Testis (tissue), 3 donors: Measurements from ENCODE around the gene MOK. TPM values are rescaled to one million over a fixed set of nuclear protein-coding genes. Genes with fewer than 3 reads are reported as not detected.
A peak's percentile ranks its signal among the peaks of the same experiment; 100 is the strongest.

Experiments
- DNase-seq: peaks from one replicate; pipeline ENCODE4 v3.0.0-alpha.2; 2019
- H3K27ac ChIP-seq, 2 donors: fragments of 200-600 bp; sonication (generic); one replicate each; pipeline ENCODE4 v1.5.1; 2019
- H3K27me3 ChIP-seq: fragments of 200-600 bp; sonication (generic); one replicate; pipeline ENCODE4 v1.5.1; 2019
- H3K36me3 ChIP-seq: fragments of 200-600 bp; sonication (generic); one replicate; pipeline ENCODE4 v1.5.1; 2017; ENCODE audit warnings: low read depth; ENCODE audit errors: missing control alignments
- H3K4me1 ChIP-seq: fragments of 200-600 bp; sonication (generic); one replicate; pipeline ENCODE4 v1.5.1; 2019
- H3K4me3 ChIP-seq, 2 donors: fragments of 200-600 bp; sonication (generic); one replicate each; pipeline ENCODE4 v1.5.1; 2017 to 2019
- H3K9me3 ChIP-seq: fragments of 200-600 bp; sonication (generic); one replicate; pipeline ENCODE4 v1.5.1; 2017
- POLR2A ChIP-seq: fragments of 450-650 bp; IDR thresholded peaks from one replicate; pipeline ENCODE4 v1.6.1; 2017; ENCODE audit warnings: antibody characterized with exemption, mild to moderate bottlenecking, moderate library complexity
- WGBS, 2 donors: methylation state at CpG; one replicate each; pipeline ENCODE4 v1.1.5; 2018; 5-methylcytosine and 5-hydroxymethylcytosine counted together
- intact Hi-C: fragments of 100-400 bp; cut with DNase I; formaldehyde crosslinking; loops from one replicate; pipeline ENCODE4 v1.15.1; 2023; ENCODE audit warnings: low total_unique reads
- polyA plus RNA-seq: library from polyadenylated mRNA; stranded (reverse); fragments of 350-450 nt; fragmentation: Illumina TruSeq; extraction: RNeasy Lipid Tissue Mini Kit (QIAGEN cat#74804); gene quantifications from one replicate; pipeline ENCODE4 v1.2.3, GENCODE V29; 2014; ENCODE audit warnings: low read depth, low replicate concordance; ENCODE audit not compliant: insufficient read depth
- total RNA-seq, 2 donors: library from RNA; depleted of rRNA; stranded (reverse); fragments of >200 nt; gene quantifications; one replicate each; pipeline ENCODE4 v1.2.3, GENCODE V29; 2016
- TF ChIP-seq, protein P1 (sequence below), 3 experiments: fragments of 450-650 bp in 2 of 3; fragments of 200-600 bp in 1 of 3; sonication (generic) in 1 of 3; IDR thresholded peaks; one replicate each; pipeline ENCODE4 v1.5.1; 2016 to 2019; ENCODE audit warnings: antibody characterized with exemption in 3 of 3, mild to moderate bottlenecking in 2 of 3, moderate library complexity in 1 of 3

Gene MOK
- total and polyA plus RNA-seq, 3 donors from 2014 or later, result 157 to 188 (median 171) TPM

DNA sequence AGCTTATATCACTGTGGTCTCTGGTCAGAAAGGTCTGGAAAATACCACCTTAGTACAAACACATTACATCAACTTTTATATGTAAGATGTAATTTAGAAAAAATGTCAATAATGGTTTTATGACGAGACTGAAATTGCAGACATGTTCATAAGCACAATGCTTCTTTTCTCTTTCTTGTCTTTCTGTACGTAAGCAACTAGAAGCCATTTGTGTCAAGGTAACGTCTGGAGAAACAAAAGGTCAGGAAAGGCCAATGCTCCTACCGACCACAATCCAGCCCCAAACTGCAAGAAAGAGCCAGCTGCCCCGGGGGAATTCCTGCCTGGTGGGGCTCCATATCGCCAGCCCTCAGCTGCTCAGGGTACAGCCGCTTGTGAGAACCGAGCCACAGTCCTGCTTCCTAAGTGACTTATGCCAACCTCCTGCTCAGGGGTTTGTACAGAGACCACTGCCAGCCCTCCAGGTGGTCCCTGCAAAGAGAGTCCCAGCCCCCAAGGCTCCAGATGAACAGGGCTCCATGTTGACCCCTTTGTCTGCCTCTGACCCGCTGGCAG is 20.9 kb upstream of the MOK start:
- Histone ChIP-seq H3K27ac (no peak overlapping the region), H3K9me3 (no peaks in the 10 kb centered on the region), H3K27me3 (no peaks in the 10 kb centered on the region), H3K4me3 (no peak overlapping the region), H3K36me3 (no peaks in the 10 kb centered on the region), H3K4me1 (peaks cover 28% of the 10 kb centered on the region)
- TF ChIP-seq, protein P1, sequence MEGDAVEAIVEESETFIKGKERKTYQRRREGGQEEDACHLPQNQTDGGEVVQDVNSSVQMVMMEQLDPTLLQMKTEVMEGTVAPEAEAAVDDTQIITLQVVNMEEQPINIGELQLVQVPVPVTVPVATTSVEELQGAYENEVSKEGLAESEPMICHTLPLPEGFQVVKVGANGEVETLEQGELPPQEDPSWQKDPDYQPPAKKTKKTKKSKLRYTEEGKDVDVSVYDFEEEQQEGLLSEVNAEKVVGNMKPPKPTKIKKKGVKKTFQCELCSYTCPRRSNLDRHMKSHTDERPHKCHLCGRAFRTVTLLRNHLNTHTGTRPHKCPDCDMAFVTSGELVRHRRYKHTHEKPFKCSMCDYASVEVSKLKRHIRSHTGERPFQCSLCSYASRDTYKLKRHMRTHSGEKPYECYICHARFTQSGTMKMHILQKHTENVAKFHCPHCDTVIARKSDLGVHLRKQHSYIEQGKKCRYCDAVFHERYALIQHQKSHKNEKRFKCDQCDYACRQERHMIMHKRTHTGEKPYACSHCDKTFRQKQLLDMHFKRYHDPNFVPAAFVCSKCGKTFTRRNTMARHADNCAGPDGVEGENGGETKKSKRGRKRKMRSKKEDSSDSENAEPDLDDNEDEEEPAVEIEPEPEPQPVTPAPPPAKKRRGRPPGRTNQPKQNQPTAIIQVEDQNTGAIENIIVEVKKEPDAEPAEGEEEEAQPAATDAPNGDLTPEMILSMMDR (IDR thresholded peaks at IDR 0.05), result no peak
- no peak for TF ChIP-seq POLR2A
- intact Hi-C loops, result no loop called here
- WGBS, 2 donors, result 75 to 76% methylated on average over 9 of the region's 9 CpGs
- no peak for DNase-seq

DNA sequence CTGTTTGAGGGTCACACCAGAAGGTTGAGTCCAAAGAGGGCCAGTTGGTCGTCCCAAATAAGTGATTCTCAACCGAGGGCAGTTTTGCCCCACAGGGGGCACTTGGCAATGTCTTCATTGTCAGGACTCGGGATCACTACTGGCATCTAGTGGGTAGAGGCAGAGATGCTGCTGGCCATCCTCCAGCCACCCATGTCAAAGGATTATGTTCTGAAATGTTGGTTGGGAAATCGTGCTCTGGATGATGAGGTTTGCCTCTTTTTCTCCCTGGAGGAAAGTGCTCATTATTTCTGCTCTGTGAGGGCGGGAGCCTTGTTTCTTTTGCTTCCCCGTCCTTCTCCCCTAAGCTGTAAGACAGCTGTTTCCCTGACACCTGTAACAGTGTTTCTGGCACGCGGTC is 18.1 kb upstream of the MOK start:
- Histone ChIP-seq H3K4me3 (no peak overlapping the region), H3K36me3 (no peaks in the 10 kb centered on the region), H3K9me3 (no peaks in the 10 kb centered on the region), H3K27me3 (no peaks in the 10 kb centered on the region), H3K27ac (peak overlapping the region; percentile 92 to 98), H3K4me1 (peaks cover 41% of the 10 kb centered on the region)
- peak; percentile 78 for DNase-seq
- WGBS, 2 donors, result 50 to 51% methylated on average over 8 of the region's 8 CpGs
- intact Hi-C loops, result no loop called here
- TF ChIP-seq, protein P1 (IDR thresholded peaks at IDR 0.05), result peak in 2 of 3 experiments; percentile 23 to 41
- TF ChIP-seq POLR2A, result no peak

DNA sequence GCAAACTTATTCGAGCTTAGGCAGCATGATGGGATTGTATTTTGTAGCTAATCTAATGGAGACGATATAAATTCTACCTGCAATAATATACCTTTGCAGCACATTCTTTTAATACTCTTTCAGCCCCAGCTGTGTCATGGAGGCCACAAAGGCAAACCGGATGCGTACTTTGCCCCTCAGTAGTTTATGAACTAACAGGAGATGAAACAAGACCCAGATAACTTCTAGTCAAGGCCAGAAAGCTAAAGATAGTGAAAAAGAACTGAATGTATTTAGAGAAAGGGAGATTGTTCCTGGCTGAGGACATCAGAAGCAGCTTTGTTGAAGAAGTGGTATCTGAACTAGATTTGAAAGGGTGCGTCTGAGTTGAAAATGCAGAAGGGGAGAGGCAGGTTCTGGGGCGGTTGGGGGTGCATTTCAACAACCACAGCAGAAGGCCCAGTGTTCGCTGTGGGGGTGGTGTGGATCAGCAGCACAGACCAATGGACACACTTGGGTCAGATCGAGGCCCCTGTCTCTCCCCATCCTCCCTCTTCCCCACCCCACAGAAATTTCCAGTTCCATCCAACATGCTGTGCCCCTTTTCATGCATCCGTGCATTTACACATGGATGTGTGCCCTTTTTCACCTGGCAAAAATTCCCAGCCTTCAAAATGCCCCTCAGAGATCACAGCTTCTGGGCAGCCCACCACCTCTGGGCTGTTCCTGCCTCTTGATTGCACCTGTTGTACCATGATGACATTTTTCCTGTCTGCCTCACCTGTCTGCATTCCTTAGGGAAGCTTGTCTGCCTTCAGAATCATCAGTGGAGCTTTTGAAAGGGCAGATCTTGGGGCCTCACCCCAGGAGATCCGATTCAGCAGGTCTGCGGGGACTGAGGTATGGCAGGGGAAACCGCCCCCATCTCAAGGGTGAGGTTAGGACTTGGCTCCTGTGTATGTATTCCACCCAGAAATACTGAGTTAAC is 16.8 kb upstream of the MOK start:
- no peaks in the 10 kb centered on the region for H3K27me3 ChIP-seq
- no peaks in the 10 kb centered on the region for H3K36me3 ChIP-seq
- no peaks in the 10 kb centered on the region for H3K9me3 ChIP-seq
- WGBS, 2 donors, result 55 to 63% methylated on average over 12 of the region's 12 CpGs
- DNase-seq, result peak; percentile 60
- peak overlapping the region; percentile 92 to 98 for H3K27ac ChIP-seq
- TF ChIP-seq, protein P1 (IDR thresholded peaks at IDR 0.05), result no peak
- TF ChIP-seq POLR2A, result no peak
- intact Hi-C loops, result no loop called here
- peaks cover 49% of the 10 kb centered on the region for H3K4me1 ChIP-seq
- H3K4me3 ChIP-seq, result no peak overlapping the region

DNA sequence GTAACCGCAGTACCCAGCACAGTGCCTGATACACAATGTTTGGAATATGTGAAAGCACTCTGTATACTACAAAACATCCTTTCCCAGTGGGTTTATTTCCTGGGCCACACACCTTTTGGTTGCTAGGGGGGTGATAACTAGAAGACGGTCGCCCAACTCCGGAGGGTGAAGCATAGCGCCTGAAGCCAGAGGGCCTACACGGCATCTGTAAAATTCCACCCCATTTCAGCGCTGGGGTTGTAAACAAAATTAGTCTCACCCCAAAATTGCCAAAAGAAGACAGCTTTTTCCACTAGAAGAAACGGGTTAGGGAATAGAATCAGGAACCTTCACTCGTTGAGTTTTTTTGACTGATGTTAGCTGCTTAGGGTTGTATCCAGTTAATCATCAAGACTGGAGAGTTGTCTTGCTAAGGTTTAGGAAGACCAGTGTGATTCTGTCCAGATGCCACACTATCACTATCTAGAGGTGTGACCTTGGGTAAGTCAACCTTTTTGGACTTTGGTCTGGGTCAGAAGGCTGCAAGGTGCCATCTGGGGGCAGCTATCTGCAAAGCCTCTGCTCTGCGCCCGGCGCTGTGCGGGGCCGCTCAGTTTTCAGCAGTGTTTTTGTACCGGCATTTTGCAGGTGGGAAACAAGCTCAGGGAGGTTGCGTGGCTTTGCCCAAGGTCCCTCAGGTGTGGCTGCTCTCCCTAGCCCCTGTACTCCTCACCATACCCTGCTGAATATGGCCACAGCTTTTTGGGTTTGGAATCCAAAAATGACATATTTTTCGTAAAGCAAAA is 15.9 kb upstream of the MOK start:
- peak overlapping the region; percentile 92 to 98 for H3K27ac ChIP-seq
- no peaks in the 10 kb centered on the region for H3K9me3 ChIP-seq
- no peaks in the 10 kb centered on the region for H3K27me3 ChIP-seq
- H3K4me1 ChIP-seq, result peaks cover 52% of the 10 kb centered on the region
- 53 to 54% methylated on average over 17 of the region's 17 CpGs for WGBS, 2 donors
- H3K4me3 ChIP-seq, result peak overlapping the region in 1 of 2 donors; percentile 85
- intact Hi-C loops, result no loop called here
- DNase-seq, result no peak
- TF ChIP-seq POLR2A, result no peak
- TF ChIP-seq, protein P1 (IDR thresholded peaks at IDR 0.05), result no peak
- H3K36me3 ChIP-seq, result no peaks in the 10 kb centered on the region
